NOMO-1 treated with dmso at 0.1 percent for 144 hours (cell line): ENCODE measurements around the gene SOS1.
A peak's percentile ranks its signal among the peaks of the same experiment; 100 is the strongest.
"Not testable (repeated sequence)": the region's sequence is repeated elsewhere in the genome, so short reads cannot be mapped to it uniquely, and the experiment has no call there.

Experiments used
- DNase-seq: peaks from one replicate; lab custom pipeline; 2025; ENCODE audit not compliant: unreplicated experiment; lab: John Stamatoyannopoulos, UW

Gene SOS1

DNA sequence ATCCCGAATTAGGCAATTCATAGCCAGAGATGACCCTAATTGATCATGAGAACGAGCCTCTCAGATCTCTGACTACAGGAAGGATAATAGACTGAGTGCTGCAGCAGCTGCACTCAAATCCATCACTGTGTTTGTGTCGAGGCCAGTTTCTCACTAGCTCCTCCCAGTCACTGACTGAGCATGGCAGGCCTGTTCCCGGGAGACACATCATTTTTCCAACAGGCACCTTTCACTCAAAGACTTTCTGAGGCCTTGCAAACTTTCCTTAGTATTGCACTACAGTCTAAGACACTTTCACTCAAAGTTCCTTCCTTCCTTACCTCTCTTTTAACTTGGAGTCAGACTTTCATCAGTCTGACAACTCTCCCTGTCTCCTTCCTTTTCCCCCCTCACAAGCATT is 13.7 kb downstream of the SOS1 start:
- no peak for DNase-seq

DNA sequence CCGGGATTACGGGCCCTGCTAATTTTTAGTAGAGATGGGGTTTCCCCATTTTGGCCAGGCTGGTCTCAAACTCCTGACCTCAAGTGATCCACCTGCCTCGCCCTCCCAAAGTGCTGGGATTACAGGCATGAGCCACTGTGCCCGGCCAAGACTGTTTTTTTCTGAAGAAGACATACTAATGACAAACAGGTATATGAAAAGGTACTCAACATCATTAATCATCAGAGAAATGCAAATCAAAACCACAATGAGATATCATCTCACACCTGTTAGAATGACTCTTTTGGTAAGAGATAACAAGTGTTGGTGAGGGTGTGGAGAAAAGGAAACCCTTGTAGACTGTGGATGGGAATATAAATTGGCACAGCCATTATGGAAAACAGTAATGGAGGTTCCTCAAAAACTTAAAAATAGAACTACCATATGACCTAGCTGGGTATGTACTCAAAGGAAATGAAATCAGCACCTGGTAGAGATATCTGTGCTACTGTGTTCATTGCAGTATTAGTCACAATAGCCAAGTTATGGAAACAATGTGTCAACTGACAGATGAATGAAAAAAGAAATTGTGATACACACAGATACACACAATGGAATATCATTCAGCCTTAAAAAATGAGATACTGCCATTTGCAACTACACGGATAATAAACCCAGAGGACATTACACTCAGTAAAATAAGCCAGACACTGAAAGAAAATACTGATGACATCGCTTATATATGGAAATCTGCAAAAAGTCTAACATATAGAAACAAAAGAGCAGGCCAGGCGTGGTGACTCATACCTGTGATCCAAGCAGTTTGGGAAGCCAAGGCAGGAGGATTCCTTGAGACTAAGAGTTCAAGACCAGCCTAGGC is 20.8 kb downstream of the SOS1 start:
- no peak for DNase-seq

DNA sequence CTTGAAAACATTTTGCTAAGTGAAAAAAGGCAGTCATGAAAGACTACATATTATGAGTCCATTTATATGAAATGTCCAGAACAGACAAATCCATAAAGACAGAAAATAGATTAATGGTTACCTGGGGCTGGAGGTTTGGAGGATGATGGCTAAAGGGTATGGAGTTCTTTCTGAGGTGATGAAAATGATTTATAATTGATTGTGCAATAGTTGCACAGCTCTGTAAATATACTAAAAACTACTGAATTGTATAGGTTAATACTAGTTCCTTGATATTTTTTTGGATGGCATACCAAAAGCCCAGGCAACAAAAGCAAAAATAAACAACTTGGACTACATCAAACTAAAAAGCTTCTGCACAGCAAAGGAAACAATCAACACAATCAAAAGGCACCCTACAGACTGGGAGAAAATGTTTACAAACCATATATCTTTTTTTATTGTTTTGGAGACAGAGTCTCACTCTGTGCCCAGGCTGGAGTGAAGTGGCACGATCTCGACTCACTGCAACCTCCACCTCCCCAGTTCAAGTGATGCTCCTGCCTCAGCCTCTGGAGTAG is 21.5 kb downstream of the SOS1 start:
- DNase-seq, result no peak

DNA sequence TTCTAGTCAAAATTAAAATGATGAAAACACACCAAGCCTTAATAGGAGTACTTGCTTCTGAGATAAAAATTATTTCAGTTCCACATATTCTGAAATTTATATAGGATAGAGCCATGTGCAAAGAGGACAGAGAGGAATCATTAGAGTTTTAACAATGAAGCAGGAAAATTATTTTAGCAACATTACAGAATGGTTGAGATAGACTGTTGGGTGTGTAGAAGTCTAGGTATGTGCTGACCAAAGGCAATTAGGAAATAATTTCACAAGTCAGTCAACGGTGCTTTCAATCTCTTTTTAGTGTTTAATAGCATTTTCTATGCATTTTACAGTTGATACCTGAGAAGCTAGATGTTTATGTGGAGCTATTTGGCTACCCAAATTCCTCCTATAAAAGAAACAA is 25.2 kb downstream of the SOS1 start:
- no peak for DNase-seq

DNA sequence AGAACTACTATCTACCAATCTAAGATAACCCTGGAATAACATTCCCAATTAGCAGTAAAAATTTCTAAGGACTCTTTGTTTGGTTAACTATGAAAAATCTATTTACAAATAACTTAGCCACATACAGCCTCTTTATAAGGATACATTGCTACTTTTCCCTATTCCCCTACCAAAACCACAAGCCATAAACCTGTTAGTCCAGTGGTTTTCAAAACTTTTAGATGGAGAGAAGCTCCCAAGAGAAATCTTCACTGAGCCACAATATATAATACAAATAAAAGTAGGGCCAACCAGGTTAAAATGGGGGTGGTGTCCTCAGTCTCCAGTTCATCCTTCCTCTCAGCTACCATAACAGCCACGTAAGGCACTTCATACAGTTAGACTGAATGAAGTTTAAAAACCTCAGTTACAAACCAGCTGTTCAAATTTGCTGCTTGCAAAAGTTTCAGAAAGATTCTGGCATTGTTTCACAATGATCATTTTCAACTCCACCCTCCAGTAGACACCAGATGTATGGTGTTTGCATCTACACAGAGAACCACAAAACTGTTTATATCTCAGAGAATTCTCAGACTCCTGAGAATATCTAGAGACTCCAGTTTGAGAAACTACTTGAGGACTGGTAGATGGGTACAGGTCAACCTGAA is 26.0 kb downstream of the SOS1 start:
- peak; percentile 19 for DNase-seq

DNA sequence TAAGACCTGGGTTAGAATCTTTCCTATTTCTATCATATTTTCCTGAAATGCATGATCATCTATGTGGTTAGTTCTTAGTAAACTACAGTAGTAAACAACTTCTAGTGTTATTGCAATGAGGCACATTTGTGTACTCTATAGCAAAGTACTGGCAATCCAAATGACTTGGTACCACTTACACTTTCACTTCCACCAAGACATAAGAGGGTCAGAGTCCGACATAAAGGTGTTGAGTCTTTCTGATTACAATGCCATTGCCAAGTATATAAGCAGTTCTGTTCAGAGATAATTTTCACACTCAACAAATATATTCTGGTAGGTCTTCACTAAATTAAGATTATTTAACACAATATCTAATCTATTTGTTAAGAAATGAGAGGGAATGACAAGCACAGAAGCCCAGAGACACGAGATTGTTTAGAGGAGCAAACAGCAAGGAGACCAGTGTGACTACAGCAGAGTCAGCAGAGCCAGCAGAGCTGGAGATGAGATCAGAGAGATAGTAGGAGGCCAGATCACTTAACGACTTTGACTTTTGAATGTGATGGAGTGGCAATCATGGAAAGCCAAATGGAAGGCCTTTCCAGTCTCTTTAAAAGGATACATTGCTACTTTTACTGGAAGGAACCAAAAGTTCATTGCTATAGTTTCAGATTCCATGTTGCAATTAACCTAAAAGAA is 27.5 kb downstream of the SOS1 start:
- no peak for DNase-seq

DNA sequence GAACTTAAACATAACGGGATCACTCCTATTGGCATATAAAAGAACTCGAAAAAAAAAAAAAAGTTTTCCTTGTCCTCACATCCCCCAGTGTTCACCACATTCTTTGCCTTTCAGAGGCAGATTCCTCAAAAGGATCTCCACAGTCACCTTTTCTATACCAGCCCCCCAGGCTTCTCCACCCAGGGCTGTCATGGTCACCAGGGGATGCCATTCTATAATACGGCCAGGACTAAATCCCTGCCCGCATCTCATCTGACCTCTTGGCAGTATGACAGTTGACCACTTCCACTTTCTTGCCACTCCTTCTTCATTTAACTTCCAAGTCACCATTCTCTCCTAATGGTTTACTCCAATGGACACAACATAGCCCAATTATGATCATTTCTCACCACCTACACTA is 29.3 kb downstream of the SOS1 start:
- DNase-seq, result no peak

DNA sequence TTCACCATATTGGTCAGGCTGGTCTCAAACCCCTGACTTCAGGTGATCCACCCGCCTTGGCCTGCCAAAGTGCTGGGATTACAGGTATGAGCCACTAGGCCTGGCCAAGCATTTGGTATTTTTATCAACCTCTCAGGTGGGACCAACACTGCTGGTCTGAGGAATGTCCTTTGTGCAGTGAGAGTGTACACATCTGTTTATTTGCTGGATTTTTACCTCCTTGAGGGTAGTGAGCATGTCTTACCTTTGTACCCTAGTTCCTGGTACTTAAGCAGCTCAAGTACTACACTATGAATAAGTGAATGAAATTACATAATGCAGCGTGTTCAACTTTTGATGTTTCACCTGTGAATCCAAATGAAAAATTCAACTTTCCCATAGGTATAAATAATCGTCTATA is 29.8 kb downstream of the SOS1 start:
- no peak for DNase-seq

DNA sequence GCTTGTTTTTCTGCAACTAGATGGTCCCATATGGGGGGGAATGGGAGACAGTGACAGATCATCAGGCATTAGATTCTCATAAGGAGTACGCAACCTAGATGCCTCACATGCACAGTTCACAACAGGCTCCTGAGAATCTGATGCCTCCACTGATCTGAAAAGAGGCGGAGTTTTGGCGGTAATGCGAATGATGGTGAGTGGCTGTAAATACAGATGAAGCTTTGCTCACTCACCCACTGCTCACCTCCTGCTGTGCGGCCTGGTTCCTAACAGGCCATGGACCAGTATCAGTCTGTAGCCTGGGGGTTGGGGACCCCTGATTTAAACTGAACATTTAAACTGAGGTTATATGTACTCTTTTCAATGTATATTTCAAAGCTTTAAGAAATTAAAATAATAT is 40.7 kb downstream of the SOS1 start:
- DNase-seq, result no peak

DNA sequence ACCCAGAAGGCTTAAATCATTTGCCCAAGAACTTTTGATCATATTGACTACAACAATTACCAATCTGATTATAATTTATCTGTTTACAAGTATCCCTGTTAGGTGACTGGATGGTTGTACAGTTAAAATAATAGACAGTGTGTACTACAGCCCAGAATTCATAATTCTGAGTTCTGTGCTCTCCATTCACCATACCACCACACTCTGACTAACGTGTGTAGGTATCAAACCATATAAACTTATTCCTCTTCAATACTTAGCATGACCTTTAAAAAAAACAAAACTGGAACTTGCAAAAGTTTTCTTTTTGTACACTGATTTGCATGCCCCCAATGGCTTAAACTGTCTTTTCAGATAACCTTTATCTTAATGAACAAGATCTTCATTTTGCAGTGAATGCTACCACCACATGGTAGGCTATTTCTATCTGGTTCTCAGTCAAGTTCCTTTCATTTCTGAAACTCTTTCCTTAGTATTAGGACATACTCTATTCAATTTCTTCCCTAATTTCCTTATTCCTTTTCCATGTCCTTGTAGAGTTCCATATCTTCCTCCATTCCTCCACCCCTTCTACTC is 50.9 kb downstream of the SOS1 start:
- no peak for DNase-seq

DNA sequence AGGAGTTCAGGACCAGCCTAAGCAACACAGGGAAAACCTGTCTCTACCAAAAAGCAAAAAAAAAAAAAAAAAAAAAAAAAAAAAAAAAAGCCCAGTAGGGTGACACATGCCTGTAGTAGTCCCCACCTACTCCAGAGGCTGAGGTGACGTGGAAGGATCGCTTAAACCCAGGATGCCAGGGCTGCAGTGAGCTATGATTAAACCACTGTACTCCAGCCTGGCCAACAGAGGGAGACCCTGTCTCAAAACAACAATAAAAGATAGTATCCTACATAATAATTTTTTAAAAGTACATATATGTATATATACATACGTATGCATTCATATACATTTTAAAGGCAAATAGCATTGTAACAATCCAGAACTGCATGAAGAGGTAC is 51.7 kb downstream of the SOS1 start:
- no peak for DNase-seq

DNA sequence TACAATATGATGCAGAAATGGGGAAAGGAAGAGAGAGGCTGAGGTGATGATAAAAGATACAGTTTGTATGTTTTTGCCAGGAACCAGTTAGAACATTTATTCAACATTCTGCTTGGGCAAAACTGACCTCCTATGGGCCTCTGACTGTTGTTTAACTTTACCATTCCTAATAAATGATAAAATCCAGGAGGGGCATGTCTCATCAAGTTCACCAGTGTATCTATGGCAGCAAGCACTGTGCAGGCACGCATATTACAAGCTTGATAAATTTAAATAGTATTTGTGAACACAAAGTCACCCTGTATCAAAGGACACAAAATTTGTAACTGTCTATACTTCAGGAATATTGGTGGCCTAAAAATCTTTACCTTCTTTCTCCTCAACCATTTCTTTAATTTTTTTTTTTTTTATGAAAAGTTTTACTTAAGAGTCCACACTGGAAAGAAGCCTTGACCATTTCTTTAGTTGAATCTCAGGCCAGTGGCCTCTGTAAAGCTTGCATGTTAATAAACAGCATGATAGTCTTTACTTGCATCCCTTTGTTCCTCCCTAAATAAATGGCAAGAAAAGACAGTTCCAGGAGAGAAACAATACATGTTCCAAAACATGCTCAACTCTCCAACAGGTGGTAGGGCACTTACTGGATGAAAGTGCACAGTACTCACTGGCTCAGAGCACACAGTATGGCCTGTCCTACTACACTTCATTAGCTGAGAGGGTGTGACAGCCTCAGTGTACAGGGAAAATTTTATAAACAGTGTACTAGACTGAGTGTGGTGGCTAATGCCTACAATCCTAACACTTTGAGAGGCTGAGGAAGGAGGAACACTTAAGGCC is 52.3 kb downstream of the SOS1 start:
- DNase-seq, result no peak

DNA sequence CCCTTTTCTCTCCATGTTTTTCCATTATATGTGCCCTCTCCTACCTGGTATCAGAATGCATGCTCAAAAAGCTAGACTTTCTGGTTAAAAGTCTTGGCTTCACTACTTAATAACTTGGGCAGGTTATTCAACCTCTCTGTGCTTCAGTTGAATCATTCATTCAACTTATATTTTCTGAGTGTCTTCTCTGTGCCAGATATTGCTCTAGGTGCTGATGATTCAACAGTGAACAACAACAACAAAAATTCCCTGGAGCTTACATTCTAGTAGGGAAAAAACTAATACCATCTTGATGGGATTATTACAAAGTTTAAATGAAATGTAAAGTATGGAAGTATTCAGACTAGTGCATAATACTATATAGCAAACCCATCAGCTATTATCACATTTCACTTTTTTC is 55.2 kb downstream of the SOS1 start:
- DNase-seq, result no peak

DNA sequence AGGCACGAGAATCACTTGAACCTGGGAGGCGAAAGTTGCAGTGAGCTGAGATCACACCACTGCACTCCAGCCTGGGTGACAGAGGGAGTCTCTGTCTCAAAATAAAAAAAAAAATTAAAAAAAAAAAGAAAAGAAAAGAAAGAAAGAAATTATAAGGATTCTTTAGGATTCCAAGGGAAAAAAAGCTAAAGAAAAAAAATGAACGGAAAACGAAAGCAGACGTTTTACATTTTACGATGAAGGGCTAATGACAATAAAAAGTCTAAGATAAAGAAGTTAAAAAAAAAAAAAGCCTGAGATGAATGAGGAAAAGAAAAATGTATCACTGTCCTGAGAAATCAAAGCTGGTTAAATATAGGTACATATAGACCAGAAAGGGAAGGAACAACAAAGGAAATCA is 58.5 kb downstream of the SOS1 start:
- no peak for DNase-seq

DNA sequence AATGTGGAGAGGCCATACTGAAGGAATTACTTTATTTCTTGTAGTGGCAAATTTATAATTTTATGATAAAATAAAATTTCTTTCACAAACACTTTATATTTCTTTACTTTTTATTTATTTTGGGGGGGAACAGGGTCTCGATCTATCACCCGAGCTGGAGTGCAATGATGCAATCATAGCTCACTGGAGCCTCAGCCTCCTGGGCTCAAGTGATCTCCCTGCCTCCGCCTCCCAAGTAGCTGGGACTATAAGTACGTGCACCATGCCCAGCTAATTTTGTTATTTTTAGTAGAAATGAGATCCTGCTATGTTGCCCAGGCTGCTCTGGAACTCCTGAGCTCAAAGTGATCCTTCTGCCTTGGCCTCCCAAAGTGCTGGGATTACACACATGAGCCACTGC is 59.6 kb downstream of the SOS1 start:
- no peak for DNase-seq

DNA sequence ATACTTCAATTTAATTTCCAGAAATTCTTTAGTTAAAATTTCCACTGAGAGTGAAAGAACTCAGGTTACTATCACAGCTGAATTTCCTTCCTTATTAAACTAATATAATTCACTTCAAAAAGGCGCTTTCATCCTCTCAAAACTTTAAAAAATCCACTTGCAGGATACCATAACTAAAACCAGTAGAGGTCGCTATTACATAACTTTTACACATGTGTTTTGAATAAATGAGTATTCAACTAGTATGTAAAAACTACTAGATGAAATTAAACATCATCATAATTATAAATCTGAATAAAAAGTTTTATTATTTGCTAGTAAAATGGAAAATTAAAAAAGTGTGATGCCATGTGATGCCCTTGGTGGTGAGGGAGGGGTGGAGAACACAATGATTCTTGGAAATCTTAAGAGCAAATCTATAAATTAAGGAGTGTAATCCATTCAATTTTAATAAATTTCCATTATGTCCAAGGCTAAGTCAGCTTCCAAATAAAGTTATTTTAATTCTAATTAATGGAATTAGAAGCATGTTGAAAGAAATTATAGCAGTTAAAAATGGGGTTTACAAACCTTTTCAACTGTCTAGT is 61.4 kb downstream of the SOS1 start:
- DNase-seq, result no peak

DNA sequence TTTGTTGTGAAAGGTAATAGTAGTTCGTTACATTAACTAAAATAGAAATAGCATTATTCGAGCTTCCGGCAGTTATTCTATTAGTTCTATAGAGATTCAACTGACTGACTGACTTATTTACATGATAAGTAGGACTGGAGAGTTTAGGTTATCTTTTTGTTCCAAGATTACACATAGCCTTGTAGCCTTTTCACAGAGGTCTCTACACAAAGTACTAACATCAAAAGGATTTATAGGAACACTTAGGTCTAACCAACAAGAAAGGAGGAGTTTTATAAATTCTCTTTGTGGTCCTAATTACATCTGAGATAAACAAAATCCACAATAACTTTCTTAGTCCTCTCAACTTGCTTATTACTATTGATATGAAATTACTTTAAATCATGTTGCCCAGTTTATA is 62.8 kb downstream of the SOS1 start:
- no peak for DNase-seq

DNA sequence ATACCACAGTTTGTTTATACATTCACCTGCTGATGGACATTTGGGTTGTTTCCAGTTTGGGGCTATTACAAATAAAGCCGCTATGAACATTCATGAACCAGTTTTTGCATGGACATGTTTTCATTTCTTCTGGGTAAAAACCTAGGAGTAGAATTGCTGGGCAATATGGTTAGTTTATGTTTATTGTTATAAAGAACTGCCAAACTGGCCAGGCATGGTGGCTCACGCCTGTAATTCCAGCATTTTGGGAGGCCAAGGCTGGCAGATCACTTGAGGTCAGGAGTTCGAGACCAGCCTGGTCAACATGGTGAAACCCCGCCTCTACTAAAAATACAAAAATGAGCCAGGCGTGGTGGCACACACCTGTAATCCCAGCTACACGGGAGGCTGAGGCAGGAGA is 68.2 kb downstream of the SOS1 start:
- DNase-seq, result not testable (repeated sequence)

DNA sequence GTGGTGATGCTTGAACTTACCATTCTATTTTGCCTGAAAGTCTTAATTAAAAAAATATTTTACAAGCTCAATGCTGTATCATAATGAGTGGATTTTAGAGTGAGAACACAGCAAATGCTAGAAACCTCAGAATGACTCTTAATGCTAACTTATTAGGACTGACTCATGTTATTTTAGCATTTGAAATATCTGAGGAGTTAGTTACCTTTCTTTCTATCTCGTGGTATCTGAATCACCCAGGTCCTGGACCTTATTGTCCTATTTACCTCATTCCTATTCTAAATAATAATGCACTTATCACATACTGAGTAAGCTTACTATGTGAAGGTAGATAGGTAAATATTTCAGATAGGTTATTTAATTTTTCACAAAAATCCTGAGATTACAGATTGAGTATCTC is 70.7 kb downstream of the SOS1 start:
- no peak for DNase-seq

DNA sequence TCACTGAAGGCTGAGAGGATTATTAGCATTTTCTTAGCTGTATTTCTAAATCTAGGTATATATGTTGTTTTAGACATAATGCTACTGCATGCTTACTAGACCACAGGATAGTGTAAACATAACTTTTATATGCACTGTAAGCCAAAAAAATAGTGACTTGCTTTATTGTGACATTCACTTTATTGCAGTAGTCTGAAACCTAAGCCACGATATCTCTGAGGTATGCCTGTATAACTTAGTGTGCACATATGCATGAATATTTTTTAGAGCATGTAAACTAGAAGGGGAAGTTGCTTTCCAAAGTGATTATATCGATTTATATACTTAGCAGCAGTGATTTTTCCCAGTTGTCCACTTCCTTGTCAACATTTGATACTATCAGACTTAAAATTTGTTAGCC is 81.8 kb downstream of the SOS1 start:
- DNase-seq, result no peak
